OCI-LY1 (cell line): ENCODE measurements around the gene PPM1F.

Source experiments
- H2AFZ ChIP-seq: fragments of 200-600 bp; sonication (generic), shearing (Covaris generic); 2 replicates; pipeline ENCODE4 v1.6.0; 2014; ENCODE audit warnings: antibody characterized with exemption, mild to moderate bottlenecking, low read length
- H3F3A ChIP-seq: fragments of 200-600 bp; sonication (generic), shearing (Covaris generic); 2 replicates; pipeline ENCODE4 v1.6.0; 2014; ENCODE audit warnings: mild to moderate bottlenecking, antibody characterized with exemption, low read length, moderate library complexity; ENCODE audit not compliant: insufficient read depth
- H3K27ac ChIP-seq: fragments of 200-600 bp; sonication (generic); 2 replicates; pipeline ENCODE4 v1.5.1; 2014; ENCODE audit warnings: low read length, mixed run types, mild to moderate bottlenecking, low read depth; ENCODE audit not compliant: poor library complexity, severe bottlenecking
- H3K27me3 ChIP-seq: fragments of 200-600 bp; sonication (generic); 2 replicates; pipeline ENCODE4 v1.6.0; 2014; ENCODE audit warnings: antibody characterized with exemption, mild to moderate bottlenecking, low read length, moderate library complexity; ENCODE audit not compliant: insufficient read depth
- H3K36me3 ChIP-seq: fragments of 200-600 bp; sonication (generic); 2 replicates; pipeline ENCODE4 v1.6.1; 2014; ENCODE audit warnings: mild to moderate bottlenecking, antibody characterized with exemption, low read length, moderate library complexity, mixed read lengths; ENCODE audit not compliant: insufficient read depth
- H3K4me1 ChIP-seq: fragments of 200-600 bp; sonication (generic); 2 replicates; pipeline ENCODE4 v1.5.1; 2014; ENCODE audit warnings: mild to moderate bottlenecking, low read length, moderate library complexity; ENCODE audit not compliant: insufficient read depth, severe bottlenecking
- H3K4me2 ChIP-seq: fragments of 200-600 bp; sonication (generic), shearing (Covaris generic); 2 replicates; pipeline ENCODE4 v1.6.1; 2014; ENCODE audit warnings: low read length
- H3K4me3 ChIP-seq: fragments of 200-600 bp; sonication (generic); 2 replicates; pipeline ENCODE4 v1.5.1; 2014; ENCODE audit warnings: low read length, low read depth, mild to moderate bottlenecking, mixed read lengths; ENCODE audit not compliant: poor library complexity, severe bottlenecking
- H3K79me2 ChIP-seq: fragments of 200-600 bp; shearing (Covaris generic); 2 replicates; pipeline ENCODE4 v1.6.1; 2016; ENCODE audit warnings: mixed run types, low read length, mixed read lengths; ENCODE audit not compliant: insufficient read depth
- H3K9ac ChIP-seq: fragments of 200-600 bp; sonication (generic), shearing (Covaris generic); 2 replicates; pipeline ENCODE4 v1.6.1; 2014; ENCODE audit warnings: mild to moderate bottlenecking, low read length, mixed read lengths
- H3K9me2 ChIP-seq: fragments of 200-600 bp; sonication (generic), shearing (Covaris generic); 2 replicates; pipeline ENCODE4 v1.6.1; 2014; ENCODE audit warnings: low read depth, mild to moderate bottlenecking, low read length, mixed read lengths
- H3K9me3 ChIP-seq: fragments of 200-600 bp; shearing (Covaris generic); 2 replicates; pipeline ENCODE4 v1.6.1; 2014; ENCODE audit warnings: low read length, mixed read lengths
- H4K20me1 ChIP-seq: fragments of 200-600 bp; sonication (generic), shearing (Covaris generic); 2 replicates; pipeline ENCODE4 v1.6.0; 2016; ENCODE audit warnings: mild to moderate bottlenecking, low read length; ENCODE audit not compliant: insufficient read depth
- CTCF ChIP-seq: fragments of 200-600 bp; sonication (generic), shearing (Covaris generic); IDR thresholded peaks from 2 replicates; pipeline ENCODE4 v1.5.1; 2017; ENCODE audit warnings: mild to moderate bottlenecking, antibody characterized with exemption, low read length, moderate library complexity, mixed read lengths
- EZH2 ChIP-seq: fragments of 200-600 bp; sonication (generic), shearing (Covaris generic); IDR thresholded peaks from 2 replicates; pipeline ENCODE4 v1.8.0; 2017; ENCODE audit warnings: borderline replicate concordance, mixed run types, mild to moderate bottlenecking, antibody characterized with exemption, low read length, moderate library complexity, mixed read lengths

The PPM1F gene

GRCh38 chr22:21948824-21949568 lies 3.7 kb downstream of the PPM1F start:
- Histone ChIP-seq H2AFZ (no peak overlapping the region), H3F3A (no peaks in the 10 kb centered on the region), H3K9me3 (no peaks in the 10 kb centered on the region), H3K4me1 (peaks cover 9% of the 10 kb centered on the region), H3K79me2 (no peaks in the 10 kb centered on the region), H3K4me3 (no peak overlapping the region), H3K9ac (no peak overlapping the region), H3K4me2 (no peak overlapping the region), H3K9me2 (no peaks in the 10 kb centered on the region), H3K27ac (no peak overlapping the region), H3K36me3 (no peaks in the 10 kb centered on the region; the same call in 1 of the 2 replicates), H4K20me1 (no peaks in the 10 kb centered on the region), H3K27me3 (no peaks in the 10 kb centered on the region)
- no peak for TF ChIP-seq EZH2
- no peak for TF ChIP-seq CTCF

DNA sequence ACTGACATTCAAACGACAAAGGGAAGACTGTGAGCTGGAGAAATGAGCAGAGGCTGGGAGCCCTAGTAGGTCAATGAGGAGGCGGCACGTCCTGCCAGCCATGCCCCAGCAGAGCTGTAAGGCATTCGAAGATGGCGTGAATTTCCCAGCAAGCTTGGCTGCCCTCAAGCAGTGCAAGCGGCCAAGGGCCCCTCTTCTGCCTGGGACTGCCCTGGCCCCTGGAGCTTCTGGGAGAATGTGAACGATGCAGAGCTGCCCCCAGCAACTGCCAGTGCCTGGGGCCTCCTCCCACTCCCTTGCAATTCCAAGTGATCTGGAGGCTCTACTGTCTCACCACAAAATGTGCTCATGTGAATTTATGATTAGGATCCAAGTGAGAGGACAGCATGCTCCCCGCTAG lies 4.3 kb downstream of the PPM1F start:
- Histone ChIP-seq H3K27me3 (no peaks in the 10 kb centered on the region), H4K20me1 (no peaks in the 10 kb centered on the region), H3K4me2 (no peak overlapping the region), H3K79me2 (no peaks in the 10 kb centered on the region), H3K9me3 (no peaks in the 10 kb centered on the region), H3K36me3 (no peaks in the 10 kb centered on the region; the same call in 1 of the 2 replicates), H3K27ac (no peak overlapping the region), H3K4me1 (peaks cover 9% of the 10 kb centered on the region), H3K9me2 (no peaks in the 10 kb centered on the region), H3F3A (no peaks in the 10 kb centered on the region), H2AFZ (no peak overlapping the region), H3K4me3 (no peak overlapping the region), H3K9ac (no peak overlapping the region)
- no peak for TF ChIP-seq CTCF
- no peak for TF ChIP-seq EZH2

GRCh38 chr22:21947040-21948014 lies 5.3 kb downstream of the PPM1F start:
- no peaks in the 10 kb centered on the region for H3K27me3 ChIP-seq
- no peaks in the 10 kb centered on the region for H4K20me1 ChIP-seq
- no peak; the same call in 1 of the 2 replicates for TF ChIP-seq CTCF
- TF ChIP-seq EZH2, result no peak
- H3K9me2 ChIP-seq, result no peaks in the 10 kb centered on the region
- H3K4me3 ChIP-seq, result no peak overlapping the region
- no peaks in the 10 kb centered on the region for H3F3A ChIP-seq
- no peak overlapping the region for H2AFZ ChIP-seq
- peaks cover 9% of the 10 kb centered on the region for H3K4me1 ChIP-seq
- H3K9me3 ChIP-seq, result no peaks in the 10 kb centered on the region
- no peaks in the 10 kb centered on the region; the same call in 1 of the 2 replicates for H3K36me3 ChIP-seq
- no peak overlapping the region for H3K4me2 ChIP-seq
- H3K9ac ChIP-seq, result no peak overlapping the region
- H3K27ac ChIP-seq, result no peak overlapping the region
- H3K79me2 ChIP-seq, result no peaks in the 10 kb centered on the region
